Heart left ventricle (tissue), 13 donors: Measurements from ENCODE around the gene SLC30A3.

Experiments used
- POLR2A ChIP-seq, 2 donors: fragments of 450-650 bp; IDR thresholded peaks; one replicate each; pipeline ENCODE4 v1.6.1; 2017; ENCODE audit warnings: antibody characterized with exemption in 2 of 2, mild to moderate bottlenecking in 2 of 2, moderate library complexity in 2 of 2
- TF ChIP-seq, protein P1 (sequence below), 12 donors: fragments of 200-600 bp; sonication (generic) in 4 of 12; IDR thresholded peaks; one replicate each; pipeline versions ENCODE4 v1.5.0 to v1.8.0; 2018 to 2022; ENCODE audit warnings: antibody characterized with exemption in 12 of 12, mild to moderate bottlenecking in 5 of 12
- donor health status: ischemic (EF 13 %, LVEDD 7.1; RV severe dilation, severe dysfunction).
- donor health status: DM: no; HTN: yes; CAD: no.
- donor health status: DM: no; HTN: no; CAD: no.
- donor health status: ischemic (EF 25% LVEDD 6.9; RV normal size, moderate dysfunction).
- donor health status: ischemic (EF 25% LVEDD 5.7; RV mildly dilated, moderate dysfunction).
- donor health status: ischemic (EF 35%, LVEDD 5.7; RV mildly dilated, moderate dysfunction).
- donor health status: nonischemic (EF 11% LVEDD 7.7; RV severe dilation, severe dysfunction).
- donor health status: DM: yes; HTN: yes; CAD: no.
- donor health status: PGD.
- donor health status: ischemic (EF 29% LVEDD 5.4; RV normal size, mild dysfunction).
- donor health status: nonischemic (EF 23%, LVEDD 6.1; RV moderate dilation, normal function).

DNA sequence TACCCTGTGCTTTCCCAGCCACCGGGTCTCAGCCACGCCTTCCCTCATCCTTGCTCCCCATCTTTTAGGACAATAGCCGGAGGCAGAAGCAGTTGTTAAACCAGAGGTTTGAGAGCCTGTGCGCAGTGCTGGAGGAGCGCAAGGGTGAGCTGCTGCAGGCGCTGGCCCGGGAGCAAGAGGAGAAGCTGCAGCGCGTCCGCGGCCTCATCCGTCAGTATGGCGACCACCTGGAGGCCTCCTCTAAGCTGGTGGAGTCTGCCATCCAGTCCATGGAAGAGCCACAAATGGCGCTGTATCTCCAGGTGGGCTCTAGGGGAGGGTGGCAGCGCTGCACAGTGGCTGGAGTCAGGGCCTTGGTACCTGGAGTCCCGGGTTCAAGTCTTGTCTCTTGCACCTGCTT, 42.7 kb upstream of the SLC30A3 start:
- TF ChIP-seq, protein P1, sequence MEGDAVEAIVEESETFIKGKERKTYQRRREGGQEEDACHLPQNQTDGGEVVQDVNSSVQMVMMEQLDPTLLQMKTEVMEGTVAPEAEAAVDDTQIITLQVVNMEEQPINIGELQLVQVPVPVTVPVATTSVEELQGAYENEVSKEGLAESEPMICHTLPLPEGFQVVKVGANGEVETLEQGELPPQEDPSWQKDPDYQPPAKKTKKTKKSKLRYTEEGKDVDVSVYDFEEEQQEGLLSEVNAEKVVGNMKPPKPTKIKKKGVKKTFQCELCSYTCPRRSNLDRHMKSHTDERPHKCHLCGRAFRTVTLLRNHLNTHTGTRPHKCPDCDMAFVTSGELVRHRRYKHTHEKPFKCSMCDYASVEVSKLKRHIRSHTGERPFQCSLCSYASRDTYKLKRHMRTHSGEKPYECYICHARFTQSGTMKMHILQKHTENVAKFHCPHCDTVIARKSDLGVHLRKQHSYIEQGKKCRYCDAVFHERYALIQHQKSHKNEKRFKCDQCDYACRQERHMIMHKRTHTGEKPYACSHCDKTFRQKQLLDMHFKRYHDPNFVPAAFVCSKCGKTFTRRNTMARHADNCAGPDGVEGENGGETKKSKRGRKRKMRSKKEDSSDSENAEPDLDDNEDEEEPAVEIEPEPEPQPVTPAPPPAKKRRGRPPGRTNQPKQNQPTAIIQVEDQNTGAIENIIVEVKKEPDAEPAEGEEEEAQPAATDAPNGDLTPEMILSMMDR (IDR thresholded peaks at IDR 0.05) = no peak
- TF ChIP-seq POLR2A (IDR thresholded peaks at IDR 0.05) = no peak
